Fibroblast of the aortic adventitia (primary cell): ENCODE results near the gene NRXN3. TPM values are rescaled to one million over a fixed set of nuclear protein-coding genes. Genes with fewer than 3 reads are reported as not detected.

Source experiments
- DNase-seq: peaks from one replicate; pipeline ENCODE4 v3.0.0-alpha.2; 2010; ENCODE audit warnings: low read depth
- H3K4me3 ChIP-seq: 2 replicates; pipeline ENCODE4 v1.5.1; 2011; ENCODE audit warnings: low read depth, mild to moderate bottlenecking, control low read depth, low read length, moderate library complexity
- total RNA-seq: library from RNA; depleted of rRNA; stranded (reverse); fragments of >200 nt; gene quantifications from 2 replicates; pipeline ENCODE4 v1.2.3, GENCODE V29; 2012; ENCODE audit warnings: low replicate concordance
- TF ChIP-seq, protein P1 (sequence below): IDR thresholded peaks from 2 replicates; pipeline ENCODE4 v1.5.1; 2011; ENCODE audit warnings: mild to moderate bottlenecking, low read length, control low read depth, inconsistent platforms; ENCODE audit not compliant: insufficient read depth

The NRXN3 gene
- total RNA-seq, 1 donor, result 0.18 TPM

DNA sequence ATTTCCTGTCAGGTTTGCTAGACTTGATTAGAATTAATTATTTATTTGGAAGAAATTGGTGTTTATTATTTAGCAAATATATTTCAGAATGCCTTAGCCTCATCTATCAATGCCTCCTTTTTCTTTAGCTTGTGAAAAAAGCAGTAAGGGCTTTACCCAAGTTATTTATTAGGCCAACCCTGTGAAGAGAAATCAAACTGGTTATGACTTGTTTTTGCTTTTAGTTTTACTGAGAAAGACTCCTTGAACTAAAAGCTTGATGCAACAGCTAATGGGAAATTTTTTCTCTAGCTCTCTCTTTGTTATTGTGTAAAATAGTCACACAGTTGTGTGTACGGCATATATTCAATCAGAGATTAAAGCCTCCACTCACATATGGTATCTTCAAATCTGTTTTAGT, 1734.3 kb downstream of the NRXN3 start:
- no peak overlapping the region for H3K4me3 ChIP-seq
- DNase-seq, result no peak
- TF ChIP-seq, protein P1, sequence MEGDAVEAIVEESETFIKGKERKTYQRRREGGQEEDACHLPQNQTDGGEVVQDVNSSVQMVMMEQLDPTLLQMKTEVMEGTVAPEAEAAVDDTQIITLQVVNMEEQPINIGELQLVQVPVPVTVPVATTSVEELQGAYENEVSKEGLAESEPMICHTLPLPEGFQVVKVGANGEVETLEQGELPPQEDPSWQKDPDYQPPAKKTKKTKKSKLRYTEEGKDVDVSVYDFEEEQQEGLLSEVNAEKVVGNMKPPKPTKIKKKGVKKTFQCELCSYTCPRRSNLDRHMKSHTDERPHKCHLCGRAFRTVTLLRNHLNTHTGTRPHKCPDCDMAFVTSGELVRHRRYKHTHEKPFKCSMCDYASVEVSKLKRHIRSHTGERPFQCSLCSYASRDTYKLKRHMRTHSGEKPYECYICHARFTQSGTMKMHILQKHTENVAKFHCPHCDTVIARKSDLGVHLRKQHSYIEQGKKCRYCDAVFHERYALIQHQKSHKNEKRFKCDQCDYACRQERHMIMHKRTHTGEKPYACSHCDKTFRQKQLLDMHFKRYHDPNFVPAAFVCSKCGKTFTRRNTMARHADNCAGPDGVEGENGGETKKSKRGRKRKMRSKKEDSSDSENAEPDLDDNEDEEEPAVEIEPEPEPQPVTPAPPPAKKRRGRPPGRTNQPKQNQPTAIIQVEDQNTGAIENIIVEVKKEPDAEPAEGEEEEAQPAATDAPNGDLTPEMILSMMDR, result no peak

GRCh38 chr14:79906994-79907393, 1736.8 kb downstream of the NRXN3 start:
- TF ChIP-seq, protein P1, result no peak
- H3K4me3 ChIP-seq, result no peak overlapping the region
- no peak for DNase-seq

DNA sequence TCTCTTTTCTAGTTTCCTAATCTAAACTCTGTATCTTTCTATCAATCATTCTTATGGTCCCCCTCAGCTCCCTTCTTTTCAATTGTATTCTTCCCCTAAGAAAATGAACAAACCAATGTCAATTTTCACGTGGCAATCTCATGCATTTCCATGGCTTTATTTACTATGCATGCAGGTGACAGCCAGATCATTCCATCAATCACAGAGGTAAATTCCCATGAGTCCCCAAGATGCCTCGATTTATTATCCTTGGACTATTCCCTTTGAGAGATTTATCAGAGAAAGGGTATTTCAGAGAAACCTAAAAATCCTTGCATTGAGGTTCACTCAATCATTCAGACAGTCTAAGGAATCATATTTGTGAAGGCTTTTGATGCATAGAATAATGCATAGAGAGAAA, 1739.9 kb downstream of the NRXN3 start:
- TF ChIP-seq, protein P1, result no peak
- DNase-seq, result no peak
- no peak overlapping the region for H3K4me3 ChIP-seq

DNA sequence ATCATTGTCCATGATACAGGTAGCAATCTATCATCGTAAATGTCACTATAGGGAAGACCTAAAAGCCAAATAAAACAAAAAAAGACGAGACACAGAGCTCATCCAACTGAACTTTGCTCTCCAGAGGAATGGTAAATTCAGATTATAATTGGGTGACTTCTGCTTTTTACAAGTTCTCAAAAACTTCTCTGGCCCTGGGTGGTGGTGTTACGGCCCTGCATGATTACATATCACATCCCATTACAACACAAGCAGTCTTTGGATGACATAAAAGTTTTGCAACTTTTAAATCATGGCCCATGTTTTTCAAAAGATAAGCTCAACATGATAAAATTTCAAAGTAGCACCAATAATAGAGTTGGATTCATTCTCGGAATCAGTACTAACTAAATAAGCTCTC, 1741.6 kb downstream of the NRXN3 start:
- DNase-seq, result no peak
- H3K4me3 ChIP-seq, result no peak overlapping the region
- TF ChIP-seq, protein P1, result no peak

- DNase-seq, result no peak
- H3K4me3 ChIP-seq, result no peak overlapping the region
- TF ChIP-seq, protein P1, result no peak
Observed at GRCh38 chr14:79914595-79914994, 1744.4 kb downstream of the NRXN3 start.

DNA sequence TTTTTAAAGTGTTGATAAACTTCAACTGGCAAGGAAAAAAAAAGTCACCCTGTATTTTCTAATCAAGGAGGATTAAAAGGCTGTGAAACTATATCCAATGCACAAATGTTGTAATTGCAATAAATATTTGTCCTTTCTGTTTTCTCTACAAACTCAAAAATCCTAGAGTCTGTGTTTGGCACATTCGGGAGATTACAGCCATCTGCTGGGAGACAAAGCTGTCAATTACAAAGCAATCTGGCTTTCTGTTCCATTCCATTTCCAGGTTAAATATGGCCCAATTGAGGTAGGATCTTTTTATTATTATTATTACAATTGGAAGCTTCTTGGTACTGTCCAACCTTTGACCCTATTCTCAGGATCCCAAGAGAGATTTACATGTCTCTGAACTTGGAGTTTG, 1745.2 kb downstream of the NRXN3 start:
- no peak overlapping the region for H3K4me3 ChIP-seq
- TF ChIP-seq, protein P1, result no peak
- DNase-seq, result no peak

GRCh38 chr14:79916281-79916680, 1746.1 kb downstream of the NRXN3 start:
- no peak overlapping the region for H3K4me3 ChIP-seq
- DNase-seq, result no peak
- TF ChIP-seq, protein P1, result no peak
